NCI-H1092 treated with DMSO at 0.1 percent for 48 hours (cell line): ENCODE measurements around the gene DCDC1.

Experiments used
- DNase-seq: peaks from one replicate; lab custom pipeline; 2025; lab: John Stamatoyannopoulos, UW

DCDC1 gene

DNA sequence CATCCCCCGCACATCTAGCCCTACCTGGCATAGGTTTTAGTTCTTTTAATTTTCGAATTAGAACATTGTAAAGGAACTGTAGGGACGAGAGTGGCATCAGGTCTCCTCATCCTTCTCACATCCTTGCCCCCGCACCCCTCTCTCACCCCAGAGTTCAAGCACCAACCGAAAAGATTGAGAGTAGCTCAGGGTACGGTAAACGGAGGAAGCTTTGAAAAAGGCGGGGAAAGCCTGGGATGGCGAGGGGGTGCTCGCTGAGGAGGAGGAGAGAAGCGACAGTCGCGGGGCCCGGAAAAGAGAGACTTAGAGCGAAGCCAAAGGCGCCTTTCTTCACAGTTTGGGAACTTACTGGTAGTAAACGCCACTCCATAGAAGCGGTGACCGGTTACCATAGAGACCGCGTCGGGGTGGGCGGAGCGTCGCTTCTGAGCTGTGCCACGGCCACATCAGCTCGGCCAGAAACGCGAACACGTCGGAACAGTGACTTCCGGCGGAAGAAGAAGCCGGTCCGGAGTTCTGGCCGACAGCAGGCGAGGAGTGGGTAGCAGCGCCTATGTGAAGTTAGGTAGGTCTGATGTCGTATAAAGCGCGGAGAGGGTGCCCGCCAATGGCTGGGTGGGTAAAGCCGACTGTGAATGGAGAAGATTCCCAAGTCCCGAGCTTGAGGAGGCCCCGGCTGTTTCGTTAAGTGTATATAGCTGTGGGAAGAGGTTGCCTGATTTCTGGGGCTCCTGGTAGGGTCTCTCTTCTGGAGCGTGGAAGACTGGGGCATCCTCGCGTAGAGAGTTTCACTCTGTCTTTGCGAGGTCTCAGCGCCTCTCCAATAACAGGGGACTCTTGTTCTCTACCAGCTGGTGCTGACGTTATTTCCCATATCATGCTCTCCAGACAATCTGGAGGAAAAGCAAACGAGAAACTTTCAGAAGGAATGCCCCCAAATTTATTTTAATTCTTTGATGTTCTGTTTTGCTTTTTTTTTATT is at the start of gene DCDC1, which contains the start of gene DNAJC24:
Gene DCDC1, minus strand, starts transcription at position 392 of the 982 bp plus-strand sequence. CDS start 41,459 bp downstream, outside the sequence.
Gene DNAJC24, plus strand, starts transcription at position 513 of the 982 bp plus-strand sequence. CDS start 889 bp downstream, outside the sequence.
- DNase-seq: peak; percentile 93

DNA sequence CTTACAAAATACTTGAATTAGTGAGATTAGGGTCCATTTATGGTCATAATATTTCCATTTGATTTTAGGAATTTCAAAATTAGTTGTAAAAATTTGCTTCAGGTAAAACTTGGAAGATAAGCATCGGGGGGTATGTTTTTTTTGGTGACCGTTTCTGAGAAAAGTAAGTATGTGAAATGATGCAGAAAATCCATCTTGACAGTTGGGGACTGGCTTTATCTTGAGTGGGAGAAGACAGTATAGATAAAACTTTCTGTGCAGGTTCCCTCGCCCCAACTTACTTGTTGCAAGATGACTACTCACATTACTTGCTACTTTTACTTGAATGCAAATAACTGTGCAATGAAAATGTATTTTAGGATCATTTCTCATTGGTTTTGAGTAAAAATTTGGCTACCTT is 49.6 kb upstream of the DCDC1 start:
- no peak for DNase-seq

GRCh38 chr11:31417816-31418215 is 48.3 kb upstream of the DCDC1 start:
- no peak for DNase-seq

DNA sequence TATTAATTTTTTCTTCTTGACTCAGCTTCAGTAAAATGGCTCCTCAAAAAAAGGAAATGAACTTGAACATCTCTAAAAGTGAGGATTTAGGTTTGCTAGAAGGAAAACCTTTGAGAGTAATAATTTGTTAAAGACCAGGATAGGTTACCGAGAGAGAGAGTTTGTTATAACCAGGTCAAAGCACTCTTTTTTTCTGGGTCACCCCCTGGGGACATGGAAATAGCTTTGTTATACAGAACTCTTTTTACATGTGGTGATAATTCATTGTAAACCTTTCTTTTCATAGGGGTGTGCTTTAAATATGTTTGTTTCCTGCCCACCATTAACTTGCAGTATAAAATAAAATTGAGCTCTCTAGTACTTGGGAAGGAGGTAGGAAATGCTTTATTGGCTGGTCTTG is 47.8 kb upstream of the DCDC1 start:
- DNase-seq: no peak

DNA sequence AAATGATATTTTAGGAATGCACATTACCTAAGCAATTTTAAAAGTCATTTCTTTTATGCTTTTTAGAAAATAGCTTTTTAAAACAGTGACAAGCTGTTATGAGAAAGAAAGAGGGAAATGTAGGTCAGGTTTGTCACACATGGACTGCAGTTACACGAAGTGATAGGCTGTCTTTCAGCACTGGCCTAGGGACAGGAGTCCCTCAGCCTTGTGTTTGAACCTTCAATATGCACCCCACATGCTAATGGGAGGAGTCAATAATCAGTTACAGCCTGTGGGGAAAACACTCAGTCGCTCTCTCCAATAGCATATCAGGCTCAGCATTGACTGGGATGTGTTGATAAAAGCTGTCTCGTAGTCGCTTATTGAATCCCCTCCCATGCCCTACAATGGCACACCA is 45.9 kb upstream of the DCDC1 start:
- DNase-seq: no peak

DNA sequence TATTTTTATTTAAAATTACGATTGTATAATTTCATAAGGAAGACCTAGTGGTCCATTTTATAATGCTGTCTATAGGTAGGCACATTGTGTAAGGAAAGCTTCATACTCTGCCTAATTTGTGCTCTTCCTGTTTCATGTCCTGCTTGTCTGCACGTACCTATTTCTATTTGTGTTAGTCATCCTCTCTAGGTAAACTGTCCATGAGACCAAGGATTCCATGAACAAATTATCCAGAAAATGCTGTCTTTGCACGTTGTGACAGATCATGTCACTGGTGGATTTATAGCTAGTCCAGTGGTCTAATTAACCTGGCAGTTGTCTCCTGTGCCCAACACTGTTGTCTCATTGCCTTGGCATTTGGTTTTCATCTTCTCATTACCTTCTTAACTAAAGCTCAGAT is 44.8 kb upstream of the DCDC1 start:
- no peak for DNase-seq

DNA sequence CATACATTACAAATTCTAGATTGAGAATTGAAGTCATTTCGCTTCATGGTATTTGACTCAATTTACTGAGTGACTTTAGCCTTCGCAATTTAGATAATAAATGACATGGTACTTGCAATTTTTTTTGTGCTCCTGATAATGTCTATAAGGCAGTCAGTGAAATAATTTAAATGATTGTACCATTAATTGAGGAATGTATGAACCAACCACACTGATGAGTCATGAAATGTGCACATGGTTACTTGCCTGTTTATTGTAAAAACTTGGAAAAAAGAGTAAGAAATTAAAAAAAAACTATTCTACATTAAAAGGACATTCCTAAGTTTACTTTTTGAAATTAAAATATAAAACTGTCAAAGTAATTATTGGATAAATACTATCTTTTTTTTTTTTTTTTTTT is 43.4 kb upstream of the DCDC1 start:
- DNase-seq: no peak

DNA sequence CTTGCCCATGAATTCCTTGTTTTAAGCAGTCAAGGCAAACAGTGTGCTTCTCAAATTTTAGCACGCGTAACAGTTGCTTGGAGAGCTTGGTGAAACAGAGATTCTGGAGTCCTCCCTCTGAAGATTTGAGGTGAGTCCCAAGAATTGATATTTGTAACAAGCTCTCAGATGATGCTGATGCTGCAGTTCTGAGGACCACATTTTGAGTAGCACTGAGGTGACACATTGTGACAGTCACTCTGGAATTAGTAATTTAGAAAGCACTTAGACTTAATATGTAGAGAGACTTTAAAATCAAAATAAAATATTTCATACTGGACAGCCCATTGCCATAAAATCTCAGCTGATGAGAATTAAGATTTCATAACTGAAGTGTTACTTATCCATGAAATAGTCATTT is 38.7 kb upstream of the DCDC1 start:
- no peak for DNase-seq

- no peak for DNase-seq
Measured at GRCh38 chr11:31404614-31405013, 35.1 kb upstream of the DCDC1 start.

DNA sequence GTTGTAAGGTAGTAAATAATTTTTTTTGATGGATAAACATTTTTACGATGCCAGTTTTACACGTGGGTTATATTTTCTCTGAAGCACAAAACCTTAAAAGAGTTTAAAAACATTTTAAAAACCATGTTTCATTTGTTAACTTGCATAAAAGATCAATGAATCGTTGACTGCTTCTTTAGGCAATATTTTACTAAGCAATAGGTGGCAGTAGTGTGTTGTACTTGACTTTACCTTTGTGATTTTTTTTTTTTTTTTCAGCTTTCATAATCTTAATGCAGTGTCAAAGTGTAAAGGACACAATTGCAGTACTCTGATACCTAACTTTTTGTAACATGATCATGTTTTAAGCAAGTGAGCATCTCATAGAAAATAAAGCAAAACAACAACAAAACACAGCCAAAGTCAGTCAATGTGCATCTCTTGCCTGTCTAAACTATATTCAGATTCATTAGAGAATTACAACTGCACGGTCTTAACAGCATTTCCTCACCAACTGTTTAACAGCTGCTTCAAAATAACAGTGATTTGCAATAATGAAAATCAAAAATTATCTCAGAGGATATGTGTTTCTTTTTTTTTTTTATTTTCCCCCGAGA is 27.8 kb upstream of the DCDC1 start:
- DNase-seq: peak; percentile 36

DNA sequence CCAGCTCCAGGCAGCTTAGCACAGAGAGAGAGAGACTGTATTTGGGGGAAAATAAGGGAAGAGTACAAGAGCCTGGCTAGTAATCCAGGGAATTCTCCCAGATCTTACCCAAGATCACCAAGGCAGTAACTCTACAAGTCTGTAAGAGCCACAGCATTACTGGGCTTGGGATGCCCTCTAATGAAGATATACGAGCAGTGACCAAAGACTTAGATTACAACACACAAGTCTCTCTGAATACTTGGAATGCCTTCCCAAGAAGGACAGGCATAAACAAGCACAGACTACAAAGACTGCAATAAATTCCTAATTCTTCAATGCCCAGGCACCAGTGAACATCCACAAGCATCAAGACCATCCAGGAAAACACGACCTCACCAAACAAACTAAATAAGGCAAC is 17.8 kb upstream of the DCDC1 start:
- no peak for DNase-seq

- DNase-seq: no peak
Measured at GRCh38 chr11:31383116-31383515, 13.6 kb upstream of the DCDC1 start.

- DNase-seq: no peak
Measured at GRCh38 chr11:31375879-31376278, 6.3 kb upstream of the DCDC1 start.

- no peak for DNase-seq
Measured at GRCh38 chr11:31366795-31367194, 2.7 kb downstream of the DCDC1 start.

- DNase-seq: no peak
Measured at GRCh38 chr11:31361743-31362142, 7.8 kb downstream of the DCDC1 start.

DNA sequence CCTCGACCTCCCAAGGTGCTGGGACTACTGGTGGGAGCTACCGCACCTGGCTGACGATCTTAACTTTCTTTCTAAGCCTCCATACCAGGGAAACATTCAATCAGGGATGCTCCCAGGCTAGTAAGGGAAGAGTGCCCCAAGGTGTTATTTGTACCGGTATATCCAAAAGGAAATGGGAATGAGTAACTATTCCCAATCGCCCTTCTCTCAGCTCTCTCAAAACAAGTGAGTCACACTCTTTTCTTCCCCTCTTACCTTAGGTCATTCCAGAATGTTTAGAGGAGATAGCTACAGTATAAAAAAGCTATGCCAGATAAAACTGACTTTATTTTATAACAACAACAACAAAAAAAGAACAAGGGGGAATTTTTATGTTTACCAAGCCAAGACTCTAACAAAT is 13.7 kb downstream of the DCDC1 start:
- no peak for DNase-seq

DNA sequence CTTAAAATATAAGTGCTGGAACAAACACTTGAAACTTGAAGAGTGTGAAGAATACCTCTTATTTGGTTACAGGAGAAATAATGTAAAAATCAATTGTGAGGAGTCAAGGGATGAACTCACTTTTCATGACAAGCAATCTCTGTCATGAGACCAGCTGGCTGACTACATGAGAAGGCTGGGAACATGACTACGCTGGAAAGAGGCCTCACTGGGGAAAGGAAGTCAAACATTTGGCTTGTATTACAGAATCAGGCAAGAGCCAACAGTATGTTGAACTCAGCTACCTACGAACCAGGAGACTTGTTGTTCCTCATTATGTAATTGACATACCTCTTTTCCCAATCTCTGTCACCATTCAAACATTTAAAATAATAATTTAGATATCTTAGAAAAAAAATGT is 14.4 kb downstream of the DCDC1 start:
- DNase-seq: peak; percentile 73

DNA sequence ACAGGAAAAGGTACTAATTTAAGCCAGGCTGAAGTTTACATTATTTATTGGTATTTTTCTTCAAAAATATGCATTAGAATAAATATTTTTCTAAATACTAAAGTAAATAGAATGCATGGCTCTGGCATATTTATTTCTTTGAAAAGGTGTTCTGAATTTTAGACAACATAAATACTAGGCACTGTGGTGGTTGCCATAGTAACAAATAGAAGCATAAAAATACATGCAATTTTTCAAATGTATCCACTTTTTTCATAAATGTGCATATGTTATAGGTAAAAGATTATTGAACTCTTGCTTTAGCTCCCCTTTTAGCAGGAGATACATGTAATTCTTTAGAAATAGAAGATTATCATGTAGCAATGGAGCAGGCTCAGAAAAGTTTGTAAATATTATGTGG is 18.4 kb downstream of the DCDC1 start:
- no peak for DNase-seq

DNA sequence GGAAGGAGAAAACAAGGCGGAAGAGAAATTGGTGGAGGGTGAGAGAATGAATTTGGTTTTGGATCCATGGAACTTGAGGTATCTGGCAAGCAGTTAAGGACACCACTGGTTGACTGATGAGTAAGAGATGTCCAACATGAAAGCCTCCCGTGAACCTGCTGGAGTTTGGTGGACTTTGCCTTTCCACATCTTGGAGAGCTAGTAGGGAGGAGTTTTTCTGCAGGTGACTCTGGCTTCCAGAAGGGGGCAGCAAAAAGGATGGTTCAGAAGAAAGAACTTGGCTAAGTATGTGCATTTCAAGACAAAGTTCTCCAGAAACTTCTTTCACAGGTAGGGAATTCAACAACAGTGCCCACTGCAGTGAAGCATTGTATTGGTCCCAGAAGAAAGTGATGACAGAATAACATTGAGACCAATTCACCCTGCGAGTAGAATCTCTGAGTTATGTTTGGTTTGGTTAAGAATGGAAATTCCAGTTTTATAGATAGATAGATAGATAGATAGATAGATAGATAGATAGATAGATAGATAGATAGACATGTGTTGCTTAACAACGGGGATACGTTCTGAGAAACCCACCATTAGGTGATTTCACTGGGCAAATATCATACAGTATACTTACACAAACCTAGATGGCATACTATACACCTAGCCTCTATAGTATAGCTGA is 28.5 kb downstream of the DCDC1 start:
- DNase-seq: peak; percentile 17

DNA sequence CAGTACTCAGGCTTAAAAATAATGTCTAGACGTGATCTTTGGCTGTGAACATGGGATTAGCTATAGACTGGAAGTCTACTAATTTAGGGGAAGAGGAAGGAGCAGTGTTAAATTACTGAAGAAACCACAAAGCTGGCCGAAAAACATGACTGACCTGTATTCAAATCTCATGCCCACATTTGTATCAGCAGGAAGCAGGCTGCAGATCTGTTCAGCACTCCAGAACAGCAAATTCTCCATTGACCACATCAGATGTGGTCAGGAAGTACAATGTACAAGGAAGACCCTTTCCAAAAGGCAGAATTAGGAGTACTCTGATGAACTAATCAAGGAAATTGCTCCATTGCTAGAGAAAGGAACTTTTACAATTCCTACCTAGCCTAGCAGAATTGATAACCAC is 31.7 kb downstream of the DCDC1 start:
- no peak for DNase-seq

DNA sequence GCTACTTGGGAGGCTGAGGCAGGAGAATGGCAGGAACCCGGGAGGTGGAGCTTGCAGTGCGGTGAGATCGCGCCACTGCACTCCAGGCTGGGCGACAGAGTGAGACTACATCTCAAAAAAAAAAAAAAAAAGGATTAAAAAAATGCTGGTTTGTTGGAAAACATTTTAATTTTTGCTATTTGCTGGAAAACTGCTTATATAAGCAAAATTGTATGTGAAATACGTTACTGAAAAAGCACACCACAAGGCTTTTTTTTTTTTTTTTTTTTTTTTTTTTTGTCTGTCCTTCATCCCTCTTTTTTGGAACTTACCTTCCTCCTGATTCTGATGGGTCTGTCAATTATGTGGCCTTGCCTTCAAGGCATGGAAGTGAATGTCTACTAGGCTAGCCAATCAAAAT is 40.8 kb downstream of the DCDC1 start:
- no peak for DNase-seq

DNA sequence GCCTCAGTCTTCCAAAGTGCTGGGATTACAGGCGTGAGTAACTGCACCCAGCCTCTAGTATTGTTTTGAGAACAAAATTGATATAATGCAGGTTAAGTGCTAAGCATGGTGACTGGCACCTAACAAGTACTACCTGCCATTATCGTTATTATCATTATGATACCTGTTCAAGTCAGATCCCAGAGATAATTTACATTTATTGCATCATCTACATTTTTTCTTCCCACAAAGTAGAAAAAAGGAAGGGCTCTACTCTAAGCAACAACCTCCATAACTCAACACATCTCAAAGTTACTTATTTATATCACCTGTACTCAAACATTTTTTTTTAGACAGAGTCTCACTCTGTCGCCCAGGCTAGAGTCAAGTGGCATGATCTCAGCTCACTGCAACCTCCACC is 42.1 kb downstream of the DCDC1 start:
- DNase-seq: no peak
